SK-N-SH treated with all-trans-retinoic acid at 6 μM for 48 hours (cell line): ENCODE data around the gene WNT9B.
A peak's percentile ranks its signal among the peaks of the same experiment; 100 is the strongest.

ENCODE experiments used
- ATAC-seq: fragments of 200-7000 bp; cut with Tn5 transposase; 3 replicates; pipeline ENCODE4 v1.9.1; 2020; ENCODE audit warnings: mild to moderate bottlenecking, moderate library complexity
- ARNTL ChIP-seq: fragments of 450-650 bp; formaldehyde crosslinking; IDR thresholded peaks from 2 replicates; pipeline ENCODE4 v1.5.0; 2020; ENCODE audit warnings: low read depth, mild to moderate bottlenecking, moderate library complexity, borderline replicate concordance
- BACH2 ChIP-seq: fragments of 250-450 bp; sonication (Bioruptor Pico); IDR thresholded peaks from 2 replicates; pipeline ENCODE4 v1.9.0; 2021; ENCODE audit warnings: mild to moderate bottlenecking, borderline replicate concordance
- CREB5 ChIP-seq: fragments of 250-450 bp; sonication (Bioruptor Pico); IDR thresholded peaks from 2 replicates; pipeline ENCODE4 v1.5.1; 2020; ENCODE audit warnings: low read depth, mild to moderate bottlenecking, moderate library complexity
- CSRNP3 ChIP-seq: fragments of 250-450 bp; sonication (Bioruptor Pico); IDR thresholded peaks from 2 replicates; pipeline ENCODE4 v1.5.1; 2021; ENCODE audit warnings: mild to moderate bottlenecking, moderate library complexity
- ESRRG ChIP-seq: fragments of 250-450 bp; sonication (Bioruptor Pico); IDR thresholded peaks from 2 replicates; pipeline ENCODE4 v1.6.1; 2021; ENCODE audit warnings: mild to moderate bottlenecking
- GLIS3 ChIP-seq: fragments of 250-450 bp; sonication (Bioruptor Pico); IDR thresholded peaks from 2 replicates; pipeline ENCODE4 v1.5.0; 2020; ENCODE audit warnings: mild to moderate bottlenecking, moderate library complexity
- ISL1 ChIP-seq: fragments of 250-450 bp; sonication (Bioruptor Pico); IDR thresholded peaks from 2 replicates; pipeline ENCODE4 v2.1.2; 2022; ENCODE audit warnings: mild to moderate bottlenecking, moderate library complexity
- PATZ1 ChIP-seq: fragments of 250-450 bp; sonication (Bioruptor Pico); IDR thresholded peaks from 2 replicates; pipeline ENCODE4 v1.8.0; 2020; ENCODE audit warnings: mild to moderate bottlenecking, moderate library complexity, borderline replicate concordance
- POU6F1 ChIP-seq: fragments of 250-450 bp; sonication (Bioruptor Pico); IDR thresholded peaks from 2 replicates; pipeline ENCODE4 v1.8.0; 2021; ENCODE audit warnings: low read depth, mild to moderate bottlenecking, moderate library complexity, borderline replicate concordance
- PPARA ChIP-seq: fragments of 250-450 bp; sonication (Bioruptor Pico); IDR thresholded peaks from 2 replicates; pipeline ENCODE4 v1.5.0; 2020; ENCODE audit warnings: mild to moderate bottlenecking, borderline replicate concordance
- RARB ChIP-seq: fragments of 250-450 bp; sonication (Bioruptor Pico); IDR thresholded peaks from 2 replicates; pipeline ENCODE4 v1.8.0; 2021; ENCODE audit warnings: mild to moderate bottlenecking, moderate library complexity
- SNAI2 ChIP-seq: fragments of 250-450 bp; sonication (Bioruptor Pico); IDR thresholded peaks from 2 replicates; pipeline ENCODE4 v1.5.0; 2020; ENCODE audit warnings: mild to moderate bottlenecking, moderate library complexity
- TCF4 ChIP-seq: fragments of 250-450 bp; sonication (Bioruptor Pico); IDR thresholded peaks from 2 replicates; pipeline ENCODE4 v1.8.0; 2021; ENCODE audit warnings: mild to moderate bottlenecking, moderate library complexity, borderline replicate concordance
- TOX ChIP-seq: fragments of 250-450 bp; sonication (Bioruptor Pico); IDR thresholded peaks from 2 replicates; pipeline ENCODE4 v1.8.0; 2021; ENCODE audit warnings: mild to moderate bottlenecking, moderate library complexity, borderline replicate concordance
- TSHZ2 ChIP-seq: fragments of 250-450 bp; sonication (Bioruptor Pico); IDR thresholded peaks from 2 replicates; pipeline ENCODE4 v1.5.0; 2020; ENCODE audit warnings: mild to moderate bottlenecking, moderate library complexity
- ZFP30 ChIP-seq: fragments of 450-650 bp; formaldehyde crosslinking; IDR thresholded peaks from 2 replicates; pipeline ENCODE4 v1.5.0; 2022; ENCODE audit warnings: mild to moderate bottlenecking, moderate library complexity
- ZNF565 ChIP-seq: fragments of 450-650 bp; formaldehyde crosslinking; conservative IDR thresholded peaks from 2 replicates; pipeline ENCODE4 v1.5.0; 2020; ENCODE audit warnings: low read depth, mild to moderate bottlenecking, moderate library complexity
- ZNF8 ChIP-seq: fragments of 450-650 bp; formaldehyde crosslinking; IDR thresholded peaks from 2 replicates; pipeline ENCODE4 v1.5.0; 2020; ENCODE audit warnings: mild to moderate bottlenecking, moderate library complexity

The WNT9B gene

GRCh38 chr17:46803544-46803943 is 47.8 kb upstream of the WNT9B start (continued):
- TF ChIP-seq TSHZ2 (CRISPR knock-in tag) = no peak
- TF ChIP-seq GLIS3 (CRISPR knock-in tag) = no peak
- TF ChIP-seq ESRRG (CRISPR knock-in tag) = no peak
- no peak for TF ChIP-seq ARNTL (CRISPR knock-in tag)
- no peak for TF ChIP-seq CREB5 (CRISPR knock-in tag)
- no peak for TF ChIP-seq ZNF8 (CRISPR knock-in tag)
- no peak for TF ChIP-seq SNAI2

- TF ChIP-seq ARNTL (CRISPR knock-in tag) = no peak
- no peak for TF ChIP-seq TOX (CRISPR knock-in tag)
- TF ChIP-seq RARB (CRISPR knock-in tag) = no peak
- TF ChIP-seq TCF4 (CRISPR knock-in tag) = no peak
- no peak for TF ChIP-seq PATZ1
- no peak for TF ChIP-seq PPARA (CRISPR knock-in tag)
- no peak for TF ChIP-seq ESRRG (CRISPR knock-in tag)
- TF ChIP-seq ISL1 (CRISPR knock-in tag) = no peak
- no peak for TF ChIP-seq ZNF565
- TF ChIP-seq ZFP30 (CRISPR knock-in tag) = no peak
- no peak for TF ChIP-seq BACH2 (CRISPR knock-in tag)
- no peak for TF ChIP-seq CREB5 (CRISPR knock-in tag)
- TF ChIP-seq CSRNP3 (CRISPR knock-in tag) = no peak
- TF ChIP-seq GLIS3 (CRISPR knock-in tag) = no peak
- no peak for TF ChIP-seq POU6F1 (CRISPR knock-in tag)
- ATAC-seq = no peak
Observed at GRCh38 chr17:46805771-46806170, 45.6 kb upstream of the WNT9B start.

GRCh38 chr17:46809110-46809571 is 42.2 kb upstream of the WNT9B start:
- no peak for TF ChIP-seq TSHZ2 (CRISPR knock-in tag)
- peak; percentile 33; the same call in 1 of the 2 replicates for TF ChIP-seq TCF4 (CRISPR knock-in tag)
- TF ChIP-seq SNAI2 = no peak
- no peak for TF ChIP-seq ESRRG (CRISPR knock-in tag)
- no peak for TF ChIP-seq ZFP30 (CRISPR knock-in tag)
- TF ChIP-seq ISL1 (CRISPR knock-in tag) = no peak
- peak; percentile 8; the same call in 1 of the 3 replicates for ATAC-seq
